GM12878 (cell line): ENCODE measurements around the gene WNT7A.

Experiments
- CREM ChIP-seq: IDR thresholded peaks from 2 replicates; pipeline ENCODE4 v1.6.1; 2014; ENCODE audit warnings: antibody characterized with exemption, low read depth
- EGR1 ChIP-seq, 2 experiments: IDR thresholded peaks; 1 replicate in 1 of 2; 2 replicates in 1 of 2; pipeline ENCODE4 v1.6.1; 2011 to 2012; ENCODE audit warnings: low read depth in 2 of 2, low read length in 2 of 2, borderline replicate concordance in 1 of 2, mild to moderate bottlenecking in 1 of 2, moderate library complexity in 1 of 2
- HDAC2 ChIP-seq: fragments of 200-600 bp; sonication (generic); IDR thresholded peaks from 2 replicates; pipeline ENCODE4 v1.6.1; 2017
- HDAC6 ChIP-seq: fragments of 200-600 bp; sonication (generic); IDR thresholded peaks from one replicate; pipeline ENCODE4 v1.8.0; 2017; ENCODE audit warnings: antibody characterized with exemption; ENCODE audit not compliant: unreplicated experiment
- NFYB ChIP-seq: IDR thresholded peaks from 2 replicates; pipeline ENCODE4 v1.6.1; 2011; ENCODE audit warnings: low read depth, mild to moderate bottlenecking, low read length, improper control_type of control experiment, moderate library complexity; ENCODE audit not compliant: insufficient read depth
- POLR2A ChIP-seq: IDR thresholded peaks from 2 replicates; pipeline ENCODE4 v1.6.1; 2011; ENCODE audit warnings: low read depth, mild to moderate bottlenecking, low read length
- POLR2AphosphoS5 ChIP-seq: IDR thresholded peaks from 2 replicates; pipeline ENCODE4 v1.6.1; 2011; ENCODE audit warnings: mild to moderate bottlenecking, low read length, inconsistent platforms
- TF ChIP-seq, protein P1 (sequence below), 3 experiments: IDR thresholded peaks in 2 of 3; conservative IDR thresholded peaks in 1 of 3; 2 replicates each; pipeline ENCODE4 v1.5.1; 2011; ENCODE audit warnings: low read depth in 3 of 3, low read length in 3 of 3, mild to moderate bottlenecking in 3 of 3, control low read depth in 2 of 3, moderate library complexity in 2 of 3, inconsistent platforms in 1 of 3, mixed read lengths in 1 of 3; ENCODE audit not compliant: control insufficient read depth in 2 of 3, insufficient read depth in 1 of 3; ENCODE audit errors: extremely low read depth in 1 of 3
- TF ChIP-seq, protein P2 (sequence below): fragments of 450-650 bp; IDR thresholded peaks from 2 replicates; pipeline ENCODE4 v1.6.1; 2017; ENCODE audit warnings: mild to moderate bottlenecking, moderate library complexity

DNA sequence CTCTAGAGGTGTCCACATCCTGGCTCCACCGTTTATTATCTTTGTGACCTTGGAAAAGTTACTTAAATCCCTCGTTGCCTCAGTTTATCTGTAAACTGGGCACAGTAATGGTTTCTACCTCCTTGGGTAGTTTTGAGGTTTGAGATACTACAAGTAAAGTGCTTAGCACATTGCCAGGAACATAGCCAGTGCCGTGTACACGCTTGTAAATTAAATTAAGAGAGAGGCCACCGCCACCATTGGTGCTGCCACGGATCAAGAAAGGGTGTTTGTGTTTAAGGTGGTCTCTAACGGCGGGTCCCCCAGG is 5.8 kb upstream of the WNT7A start:
- TF ChIP-seq HDAC2 (no peak), POLR2AphosphoS5 (no peak), EGR1 (IDR thresholded peaks at IDR 0.05; ENCODE audit: borderline replicate concordance in 1 of 2, low read depth in 2 of 2, low read length in 2 of 2) (no peak), CREM (no peak), HDAC6 (no peak), POLR2A (no peak), NFYB (no peak)
- TF ChIP-seq, protein P1, sequence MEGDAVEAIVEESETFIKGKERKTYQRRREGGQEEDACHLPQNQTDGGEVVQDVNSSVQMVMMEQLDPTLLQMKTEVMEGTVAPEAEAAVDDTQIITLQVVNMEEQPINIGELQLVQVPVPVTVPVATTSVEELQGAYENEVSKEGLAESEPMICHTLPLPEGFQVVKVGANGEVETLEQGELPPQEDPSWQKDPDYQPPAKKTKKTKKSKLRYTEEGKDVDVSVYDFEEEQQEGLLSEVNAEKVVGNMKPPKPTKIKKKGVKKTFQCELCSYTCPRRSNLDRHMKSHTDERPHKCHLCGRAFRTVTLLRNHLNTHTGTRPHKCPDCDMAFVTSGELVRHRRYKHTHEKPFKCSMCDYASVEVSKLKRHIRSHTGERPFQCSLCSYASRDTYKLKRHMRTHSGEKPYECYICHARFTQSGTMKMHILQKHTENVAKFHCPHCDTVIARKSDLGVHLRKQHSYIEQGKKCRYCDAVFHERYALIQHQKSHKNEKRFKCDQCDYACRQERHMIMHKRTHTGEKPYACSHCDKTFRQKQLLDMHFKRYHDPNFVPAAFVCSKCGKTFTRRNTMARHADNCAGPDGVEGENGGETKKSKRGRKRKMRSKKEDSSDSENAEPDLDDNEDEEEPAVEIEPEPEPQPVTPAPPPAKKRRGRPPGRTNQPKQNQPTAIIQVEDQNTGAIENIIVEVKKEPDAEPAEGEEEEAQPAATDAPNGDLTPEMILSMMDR (IDR thresholded peaks at IDR 0.05 in 2 of 3, conservative IDR thresholded peaks at IDR 0.05 in 1 of 3; ENCODE audit: control insufficient read depth in 2 of 3, extremely low read depth in 1 of 3, insufficient read depth in 1 of 3, low read depth in 3 of 3, low read length in 3 of 3) = no peak
- TF ChIP-seq, protein P2, sequence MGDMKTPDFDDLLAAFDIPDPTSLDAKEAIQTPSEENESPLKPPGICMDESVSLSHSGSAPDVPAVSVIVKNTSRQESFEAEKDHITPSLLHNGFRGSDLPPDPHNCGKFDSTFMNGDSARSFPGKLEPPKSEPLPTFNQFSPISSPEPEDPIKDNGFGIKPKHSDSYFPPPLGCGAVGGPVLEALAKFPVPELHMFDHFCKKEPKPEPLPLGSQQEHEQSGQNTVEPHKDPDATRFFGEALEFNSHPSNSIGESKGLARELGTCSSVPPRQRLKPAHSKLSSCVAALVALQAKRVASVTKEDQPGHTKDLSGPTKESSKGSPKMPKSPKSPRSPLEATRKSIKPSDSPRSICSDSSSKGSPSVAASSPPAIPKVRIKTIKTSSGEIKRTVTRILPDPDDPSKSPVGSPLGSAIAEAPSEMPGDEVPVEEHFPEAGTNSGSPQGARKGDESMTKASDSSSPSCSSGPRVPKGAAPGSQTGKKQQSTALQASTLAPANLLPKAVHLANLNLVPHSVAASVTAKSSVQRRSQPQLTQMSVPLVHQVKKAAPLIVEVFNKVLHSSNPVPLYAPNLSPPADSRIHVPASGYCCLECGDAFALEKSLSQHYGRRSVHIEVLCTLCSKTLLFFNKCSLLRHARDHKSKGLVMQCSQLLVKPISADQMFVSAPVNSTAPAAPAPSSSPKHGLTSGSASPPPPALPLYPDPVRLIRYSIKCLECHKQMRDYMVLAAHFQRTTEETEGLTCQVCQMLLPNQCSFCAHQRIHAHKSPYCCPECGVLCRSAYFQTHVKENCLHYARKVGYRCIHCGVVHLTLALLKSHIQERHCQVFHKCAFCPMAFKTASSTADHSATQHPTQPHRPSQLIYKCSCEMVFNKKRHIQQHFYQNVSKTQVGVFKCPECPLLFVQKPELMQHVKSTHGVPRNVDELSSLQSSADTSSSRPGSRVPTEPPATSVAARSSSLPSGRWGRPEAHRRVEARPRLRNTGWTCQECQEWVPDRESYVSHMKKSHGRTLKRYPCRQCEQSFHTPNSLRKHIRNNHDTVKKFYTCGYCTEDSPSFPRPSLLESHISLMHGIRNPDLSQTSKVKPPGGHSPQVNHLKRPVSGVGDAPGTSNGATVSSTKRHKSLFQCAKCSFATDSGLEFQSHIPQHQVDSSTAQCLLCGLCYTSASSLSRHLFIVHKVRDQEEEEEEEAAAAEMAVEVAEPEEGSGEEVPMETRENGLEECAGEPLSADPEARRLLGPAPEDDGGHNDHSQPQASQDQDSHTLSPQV = no peak
